Endothelial cell of umbilical vein (primary cell): Measurements from ENCODE around the gene HSPG2. TPM values are rescaled to one million over a fixed set of nuclear protein-coding genes. Genes with fewer than 3 reads are reported as not detected.

Source experiments
- BruUV-seq: library from RNA; stranded (reverse); fragments of 400-500 nt; replicated peaks from 2 replicates; lab custom pipeline; 2021; lab: Mats Ljungman, UMichigan
- CTCF ChIA-PET: fragments of 300-600, 350-600 bp; sonication (Branson Sonifier 250); formaldehyde crosslinking; loops from one replicate; lab custom pipeline; 2021; ENCODE audit warnings: antibody characterized with exemption, inconsistent platforms; lab: Charles Lee
- POLR2A ChIA-PET: fragments of 300-600, 350-600 bp; sonication (Branson Sonifier 250); formaldehyde crosslinking; loops from one replicate; lab custom pipeline; 2021; ENCODE audit warnings: antibody characterized with exemption, inconsistent platforms; lab: Charles Lee
- DNase-seq: peaks from one replicate; pipeline ENCODE4 v3.0.0-alpha.2; 2011; ENCODE audit warnings: low read depth, low spot score
- FAIRE-seq: peaks from 2 replicates; lab custom pipeline; 2011; peaks lifted over from hg19 to GRCh38; lab: Jason Lieb, UNC
- H2AFZ ChIP-seq: 2 replicates; pipeline ENCODE4 v1.6.0; 2012; ENCODE audit warnings: low read depth, low read length, control low read depth, inconsistent platforms
- H3K27ac ChIP-seq: 2 replicates; pipeline ENCODE4 v1.5.1; 2011; ENCODE audit warnings: low read depth, mild to moderate bottlenecking, control low read depth, low read length, moderate library complexity; ENCODE audit not compliant: insufficient read depth
- H3K27me3 ChIP-seq, 2 experiments: 2 replicates each; pipeline versions ENCODE4 v1.6.0 to v1.6.1; 2011; ENCODE audit warnings: low read length in 2 of 2, mixed read lengths in 1 of 2; ENCODE audit not compliant: control insufficient read depth in 2 of 2, insufficient read depth in 2 of 2
- H3K36me3 ChIP-seq, 2 experiments: 2 replicates in 1 of 2; 3 replicates in 1 of 2; pipeline ENCODE4 v1.5.1; 2011; ENCODE audit warnings: low read length in 2 of 2, mild to moderate bottlenecking in 1 of 2, moderate library complexity in 1 of 2; ENCODE audit not compliant: control insufficient read depth in 2 of 2, insufficient read depth in 2 of 2; ENCODE audit errors: extremely low read depth in 1 of 2
- H3K4me1 ChIP-seq: 3 replicates; pipeline ENCODE4 v1.5.1; 2011; ENCODE audit warnings: mild to moderate bottlenecking, low read length; ENCODE audit not compliant: control insufficient read depth, insufficient read depth; ENCODE audit errors: extremely low read depth
- H3K4me2 ChIP-seq: 2 replicates; pipeline ENCODE4 v1.6.1; 2011; ENCODE audit warnings: low read length, control low read depth, mixed read lengths; ENCODE audit not compliant: insufficient read depth
- H3K4me3 ChIP-seq, 3 experiments: fragments of 200-600 bp in 1 of 3; sonication (generic), shearing (Covaris generic) in 1 of 3; replicated peaks in 1 of 3; 2 replicates each; pipeline ENCODE4 v1.5.1; 2011 to 2016; ENCODE audit warnings: control low read depth in 3 of 3, low read length in 3 of 3, mild to moderate bottlenecking in 2 of 3, inconsistent platforms in 1 of 3, low read depth in 1 of 3, moderate library complexity in 1 of 3; ENCODE audit not compliant: insufficient read depth in 1 of 3
- H3K79me2 ChIP-seq: 2 replicates; pipeline ENCODE4 v1.6.0; 2012; ENCODE audit warnings: low read length, inconsistent platforms; ENCODE audit not compliant: control insufficient read depth, insufficient read depth
- H3K9ac ChIP-seq: replicated peaks from 2 replicates; pipeline ENCODE3; 2011; ENCODE audit warnings: low read length, control low read depth; ENCODE audit not compliant: insufficient read depth; ENCODE audit errors: extremely low read depth
- H3K9me1 ChIP-seq: replicated peaks from 3 replicates; pipeline ENCODE4 v1.6.0; 2011; ENCODE audit warnings: mild to moderate bottlenecking, low read length; ENCODE audit not compliant: control insufficient read depth, insufficient read depth; ENCODE audit errors: extremely low read depth
- H3K9me3 ChIP-seq: replicated peaks from 2 replicates; pipeline ENCODE4 v1.5.1; 2012; ENCODE audit warnings: low read length, inconsistent platforms; ENCODE audit not compliant: control insufficient read depth, insufficient read depth
- H4K20me1 ChIP-seq: replicated peaks from 2 replicates; pipeline ENCODE3; 2011; ENCODE audit warnings: mild to moderate bottlenecking, low read length; ENCODE audit not compliant: control insufficient read depth, insufficient read depth; ENCODE audit errors: extremely low read depth
- EZH2 ChIP-seq: IDR thresholded peaks from 2 replicates; pipeline ENCODE4 v1.6.1; 2012; ENCODE audit warnings: borderline replicate concordance, low read depth, mild to moderate bottlenecking, moderate library complexity, low read length, inconsistent platforms; ENCODE audit not compliant: severe bottlenecking
- FOS ChIP-seq: IDR thresholded peaks from 2 replicates; pipeline ENCODE4 v1.6.1; 2011; ENCODE audit warnings: mild to moderate bottlenecking, low read length, moderate library complexity, borderline replicate concordance; ENCODE audit not compliant: insufficient read depth
- GATA2 ChIP-seq: IDR thresholded peaks from 2 replicates; pipeline ENCODE4 v1.7.0; 2011; ENCODE audit warnings: low read depth, mild to moderate bottlenecking, moderate library complexity, mixed read lengths, low read length; ENCODE audit not compliant: insufficient read length, insufficient read depth
- JUN ChIP-seq: IDR thresholded peaks from 2 replicates; pipeline ENCODE4 v1.6.1; 2011; ENCODE audit warnings: borderline replicate concordance, low read depth; ENCODE audit not compliant: insufficient read length, insufficient read depth
- MYC ChIP-seq: IDR thresholded peaks from one replicate; pipeline ENCODE4 v1.6.1; 2011; ENCODE audit warnings: mild to moderate bottlenecking, low read depth, low read length
- POLR2A ChIP-seq: IDR thresholded peaks from 2 replicates; pipeline ENCODE4 v1.6.1; 2012; ENCODE audit warnings: low read depth, mild to moderate bottlenecking, control low read depth, low read length
- dilution Hi-C: fragments of 300-500 bp; cut with MboI; formaldehyde crosslinking; loops from one replicate; pipeline ENCODE4 v1.15.0; 2019; ENCODE audit warnings: low sequenced_read_pairs; ENCODE audit not compliant: extremely low pct_ligation_motif_present
- intact Hi-C: fragments of 100-400 bp; cut with micrococcal nuclease; formaldehyde crosslinking; loops from one replicate; pipeline ENCODE4 v1.10.0; 2022
- polyA plus RNA-seq, 4 experiments: library from polyadenylated mRNA; depleted of rRNA in 3 of 4; stranded (reverse) in 3 of 4; unstranded in 1 of 4; fragments of >200 nt; gene quantifications; 2 replicates each; pipeline versions ENCODE4 v1.2.1 to v1.2.3, GENCODE V29; 2011 to 2012; ENCODE audit warnings: missing spikeins in 1 of 4
- total RNA-seq: library from RNA; stranded (reverse); gene quantifications from 2 replicates; pipeline ENCODE4 v1.2.3, GENCODE V29; 2021
- TF ChIP-seq, protein P1 (sequence below), 2 donors: IDR thresholded peaks; 1 replicate in 1 of 2; 2 replicates in 1 of 2; pipeline ENCODE4 v1.5.1; 2011; ENCODE audit warnings: low read length in 2 of 2, mild to moderate bottlenecking in 2 of 2, moderate library complexity in 2 of 2, control low read depth in 1 of 2, inconsistent platforms in 1 of 2, low read depth in 1 of 2; ENCODE audit not compliant: insufficient read depth in 1 of 2; ENCODE audit errors: extremely low read depth in 1 of 2
- TF ChIP-seq, protein P2 (sequence below): IDR thresholded peaks from 2 replicates; pipeline ENCODE4 v1.6.1; 2011; ENCODE audit not compliant: insufficient read depth, insufficient read length

HSPG2 gene
- total and polyA plus RNA-seq, 2 donors (not counting 3 experiments of a cell fraction or from before 2014, with no cell fraction given): 734 to 3,499 TPM

- H3K4me1 ChIP-seq: peaks cover 57% of the 10 kb centered on the region
- H3K27ac ChIP-seq: peak overlapping the region; percentile 98
- intact Hi-C loops (loop anchor here (1.0 to 5.0 kb wide), 3 partner anchors 18 to 158 kb away; partner anchors contain the start of gene USP48), dilution Hi-C loops (no loop called here)
- peak overlapping the region; percentile 1 for H3K4me2 ChIP-seq
- peaks cover 24% of the 10 kb centered on the region for H3K79me2 ChIP-seq
- no peaks in the 10 kb centered on the region for H3K27me3 ChIP-seq
- H2AFZ ChIP-seq: peak overlapping the region; percentile 3
- peak overlapping the region; percentile 84 for H3K9ac ChIP-seq
- no peaks in the 10 kb centered on the region for H3K9me3 ChIP-seq
- DNase-seq: peak; percentile 98
- H3K9me1 ChIP-seq: no peaks in the 10 kb centered on the region
- ChIA-PET CTCF (interaction anchor here (0.7 to 2.8 kb wide), 18 partner anchors 9 to 477 kb away, joined by 3 to 39 read pairs (median 6); no protein-coding TSS in a partner anchor), POLR2A (interaction anchor here (1.0 to 1.5 kb wide), 4 partner anchors 9 to 33 kb away, joined by 3 to 6 read pairs (median 3); no protein-coding TSS in a partner anchor)
- H4K20me1 ChIP-seq: no peaks in the 10 kb centered on the region
- TF ChIP-seq FOS (peak; percentile 46), POLR2A (peak; percentile 60), MYC (no peak), JUN (peak; percentile 24), EZH2 (no peak), GATA2 (no peak)
- TF ChIP-seq, protein P1, sequence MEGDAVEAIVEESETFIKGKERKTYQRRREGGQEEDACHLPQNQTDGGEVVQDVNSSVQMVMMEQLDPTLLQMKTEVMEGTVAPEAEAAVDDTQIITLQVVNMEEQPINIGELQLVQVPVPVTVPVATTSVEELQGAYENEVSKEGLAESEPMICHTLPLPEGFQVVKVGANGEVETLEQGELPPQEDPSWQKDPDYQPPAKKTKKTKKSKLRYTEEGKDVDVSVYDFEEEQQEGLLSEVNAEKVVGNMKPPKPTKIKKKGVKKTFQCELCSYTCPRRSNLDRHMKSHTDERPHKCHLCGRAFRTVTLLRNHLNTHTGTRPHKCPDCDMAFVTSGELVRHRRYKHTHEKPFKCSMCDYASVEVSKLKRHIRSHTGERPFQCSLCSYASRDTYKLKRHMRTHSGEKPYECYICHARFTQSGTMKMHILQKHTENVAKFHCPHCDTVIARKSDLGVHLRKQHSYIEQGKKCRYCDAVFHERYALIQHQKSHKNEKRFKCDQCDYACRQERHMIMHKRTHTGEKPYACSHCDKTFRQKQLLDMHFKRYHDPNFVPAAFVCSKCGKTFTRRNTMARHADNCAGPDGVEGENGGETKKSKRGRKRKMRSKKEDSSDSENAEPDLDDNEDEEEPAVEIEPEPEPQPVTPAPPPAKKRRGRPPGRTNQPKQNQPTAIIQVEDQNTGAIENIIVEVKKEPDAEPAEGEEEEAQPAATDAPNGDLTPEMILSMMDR (IDR thresholded peaks at IDR 0.05; ENCODE audit: extremely low read depth in 1 of 2, insufficient read depth in 1 of 2, low read depth in 1 of 2, low read length in 2 of 2): peak in 1 of 2 donors; percentile 60
- TF ChIP-seq, protein P2, sequence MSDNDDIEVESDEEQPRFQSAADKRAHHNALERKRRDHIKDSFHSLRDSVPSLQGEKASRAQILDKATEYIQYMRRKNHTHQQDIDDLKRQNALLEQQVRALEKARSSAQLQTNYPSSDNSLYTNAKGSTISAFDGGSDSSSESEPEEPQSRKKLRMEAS: no peak
- peaks cover 0 to 6% of the 10 kb centered on the region in 2 experiments for H3K36me3 ChIP-seq
- no TSS peak for BruUV-seq
- peak; percentile 97 for FAIRE-seq
- no peak overlapping the region for H3K4me3 ChIP-seq
Observed at GRCh38 chr1:21939650-21940374, 2.7 kb upstream of the HSPG2 start.
